HAP-1 (cell line): ENCODE data around the gene NLRP9.

Experiments used
- DNase-seq, 2 experiments: peaks; one replicate each; pipeline ENCODE4 v3.0.0-alpha.2; 2016 to 2020; ENCODE audit warnings: low spot score in 2 of 2
- H3K27me3 ChIP-seq: fragments of 250-450 bp; sonication (Bioruptor Pico); 2 replicates; pipeline ENCODE4 v1.5.1; 2020; ENCODE audit warnings: low read depth, mild to moderate bottlenecking, moderate library complexity
- H3K36me3 ChIP-seq: fragments of 250-450 bp; sonication (Bioruptor Pico); replicated peaks from 2 replicates; pipeline ENCODE4 v1.5.1; 2020; ENCODE audit warnings: mild to moderate bottlenecking
- H3K4me1 ChIP-seq: fragments of 250-450 bp; sonication (Bioruptor Pico); 2 replicates; pipeline ENCODE4 v1.5.1; 2020; ENCODE audit warnings: mild to moderate bottlenecking
- H3K4me3 ChIP-seq: fragments of 250-450 bp; sonication (Bioruptor Pico); 2 replicates; pipeline ENCODE4 v1.5.1; 2020; ENCODE audit warnings: mild to moderate bottlenecking, moderate library complexity
- H3K9me3 ChIP-seq: fragments of 250-450 bp; sonication (Bioruptor Pico); 2 replicates; pipeline ENCODE4 v1.5.1; 2020; ENCODE audit warnings: mild to moderate bottlenecking, moderate library complexity
- in situ Hi-C: fragments of 300-500 bp; cut with MboI; formaldehyde crosslinking; loops from 3 replicates; pipeline ENCODE4 v1.14.3; 2020; ENCODE audit warnings: low sequenced_read_pairs, inconsistent platforms, mixed read lengths

Gene NLRP9

GRCh38 chr19:55678121-55678671 is 60.0 kb downstream of the NLRP9 start:
- DNase-seq, result no peak
- Histone ChIP-seq H3K27me3 (no peaks in the 10 kb centered on the region), H3K4me3 (no peak overlapping the region), H3K4me1 (peaks cover 6% of the 10 kb centered on the region; the same call in 1 of the 2 replicates), H3K36me3 (peaks cover 58% of the 10 kb centered on the region), H3K9me3 (no peaks in the 10 kb centered on the region)
- in situ Hi-C loops, result no loop called here

- in situ Hi-C loops, result no loop called here
- no peak overlapping the region for H3K4me3 ChIP-seq
- H3K4me1 ChIP-seq, result peaks cover 6% of the 10 kb centered on the region; the same call in 1 of the 2 replicates
- no peaks in the 10 kb centered on the region for H3K27me3 ChIP-seq
- DNase-seq, result no peak
- H3K9me3 ChIP-seq, result no peaks in the 10 kb centered on the region
- H3K36me3 ChIP-seq, result peaks cover 57% of the 10 kb centered on the region
Measured at GRCh38 chr19:55677572-55678028, 60.6 kb downstream of the NLRP9 start.

- DNase-seq, result no peak
- Histone ChIP-seq H3K27me3 (no peaks in the 10 kb centered on the region), H3K4me1 (peaks cover 6% of the 10 kb centered on the region), H3K4me3 (no peak overlapping the region), H3K36me3 (peaks cover 56% of the 10 kb centered on the region), H3K9me3 (no peaks in the 10 kb centered on the region)
- in situ Hi-C loops, result no loop called here
Measured at GRCh38 chr19:55676889-55677505, 61.2 kb downstream of the NLRP9 start.

GRCh38 chr19:55676383-55676782 is 61.8 kb downstream of the NLRP9 start:
- no peaks in the 10 kb centered on the region for H3K9me3 ChIP-seq
- peak overlapping the region; percentile 71 for H3K4me3 ChIP-seq
- H3K4me1 ChIP-seq, result peaks cover 6% of the 10 kb centered on the region
- DNase-seq, result no peak
- H3K27me3 ChIP-seq, result no peaks in the 10 kb centered on the region
- peaks cover 53% of the 10 kb centered on the region for H3K36me3 ChIP-seq
- in situ Hi-C loops, result no loop called here

- Histone ChIP-seq H3K27me3 (no peaks in the 10 kb centered on the region), H3K4me3 (peak overlapping the region; percentile 71), H3K9me3 (no peaks in the 10 kb centered on the region), H3K36me3 (peaks cover 52% of the 10 kb centered on the region), H3K4me1 (peaks cover 6% of the 10 kb centered on the region)
- no peak for DNase-seq
- in situ Hi-C loops, result no loop called here
Measured at GRCh38 chr19:55675661-55676354, 62.4 kb downstream of the NLRP9 start.

GRCh38 chr19:55674841-55675660 is 63.2 kb downstream of the NLRP9 start, which contains the start of gene EPN1:
EPN1 (plus strand) TSS chr19:55675226; CDS start chr19:55678628, 3,402 bp downstream.
- DNase-seq, result peak; percentile 85 to 98
- Histone ChIP-seq H3K36me3 (peaks cover 49% of the 10 kb centered on the region), H3K27me3 (no peaks in the 10 kb centered on the region), H3K4me3 (peak within 1 kb of the TSS; percentile 71), H3K4me1 (peaks cover 6% of the 10 kb centered on the region), H3K9me3 (no peaks in the 10 kb centered on the region)
- in situ Hi-C loops, result loop anchor here (25.0 kb wide), 2 partner anchors 1213 to 1488 kb away; partner anchors contain the start of genes CDC42EP5, LENG9, MBOAT7 and TSEN34

GRCh38 chr19:55674459-55674840 is 63.8 kb downstream of the NLRP9 start:
- H3K36me3 ChIP-seq, result peaks cover 49% of the 10 kb centered on the region
- H3K27me3 ChIP-seq, result no peaks in the 10 kb centered on the region
- DNase-seq, result no peak
- no peaks in the 10 kb centered on the region for H3K9me3 ChIP-seq
- peak overlapping the region; percentile 71 for H3K4me3 ChIP-seq
- H3K4me1 ChIP-seq, result peaks cover 6% of the 10 kb centered on the region
- in situ Hi-C loops, result loop anchor here (25.0 kb wide), 2 partner anchors 1212 to 1487 kb away; partner anchors contain the start of genes CDC42EP5, LENG9, MBOAT7 and TSEN34

GRCh38 chr19:55673889-55674288 is 64.3 kb downstream of the NLRP9 start:
- peaks cover 48% of the 10 kb centered on the region for H3K36me3 ChIP-seq
- no peak overlapping the region; the same call in 1 of the 2 replicates for H3K4me3 ChIP-seq
- H3K4me1 ChIP-seq, result peaks cover 6% of the 10 kb centered on the region
- H3K9me3 ChIP-seq, result no peaks in the 10 kb centered on the region
- H3K27me3 ChIP-seq, result no peaks in the 10 kb centered on the region
- in situ Hi-C loops, result loop anchor here (25.0 kb wide), 2 partner anchors 1212 to 1487 kb away; partner anchors contain the start of genes CDC42EP5, LENG9, MBOAT7 and TSEN34
- DNase-seq, result no peak

- DNase-seq, result no peak
- H3K27me3 ChIP-seq, result no peaks in the 10 kb centered on the region
- in situ Hi-C loops, result loop anchor here (25.0 kb wide), 2 partner anchors 1211 to 1486 kb away; partner anchors contain the start of genes CDC42EP5, LENG9, MBOAT7 and TSEN34
- peaks cover 50% of the 10 kb centered on the region for H3K36me3 ChIP-seq
- H3K4me3 ChIP-seq, result no peak overlapping the region
- H3K9me3 ChIP-seq, result no peaks in the 10 kb centered on the region
- H3K4me1 ChIP-seq, result peaks cover 6% of the 10 kb centered on the region
Measured at GRCh38 chr19:55673465-55673864, 64.7 kb downstream of the NLRP9 start.

GRCh38 chr19:55672418-55672817 is 65.8 kb downstream of the NLRP9 start:
- Histone ChIP-seq H3K4me1 (peaks cover 6% of the 10 kb centered on the region), H3K36me3 (peaks cover 55% of the 10 kb centered on the region), H3K4me3 (no peak overlapping the region), H3K27me3 (no peaks in the 10 kb centered on the region), H3K9me3 (no peaks in the 10 kb centered on the region)
- no peak for DNase-seq
- in situ Hi-C loops, result loop anchor here (25.0 kb wide), 2 partner anchors 1210 to 1485 kb away; partner anchors contain the start of genes CDC42EP5, LENG9, MBOAT7 and TSEN34

GRCh38 chr19:55671054-55671378 is 67.2 kb downstream of the NLRP9 start:
- in situ Hi-C loops, result loop anchor here (25.0 kb wide), 2 partner anchors 1209 to 1484 kb away; partner anchors contain the start of genes CDC42EP5, LENG9, MBOAT7 and TSEN34

GRCh38 chr19:55670280-55671053 is 67.7 kb downstream of the NLRP9 start:
- in situ Hi-C loops, result loop anchor here (25.0 kb wide), 2 partner anchors 1208 to 1483 kb away; partner anchors contain the start of genes CDC42EP5, LENG9, MBOAT7 and TSEN34

More at GRCh38 chr19:55671054-55671378, 67.2 kb downstream of the NLRP9 start:
- Histone ChIP-seq H3K4me3 (no peak overlapping the region), H3K27me3 (no peaks in the 10 kb centered on the region), H3K4me1 (peaks cover 6% of the 10 kb centered on the region), H3K36me3 (peaks cover 66% of the 10 kb centered on the region), H3K9me3 (no peaks in the 10 kb centered on the region)
- no peak for DNase-seq

More at GRCh38 chr19:55670280-55671053, 67.7 kb downstream of the NLRP9 start:
- Histone ChIP-seq H3K9me3 (no peaks in the 10 kb centered on the region), H3K36me3 (peaks cover 72% of the 10 kb centered on the region), H3K4me1 (peaks cover 6% of the 10 kb centered on the region), H3K27me3 (no peaks in the 10 kb centered on the region), H3K4me3 (no peak overlapping the region)
- peak in 1 of 2 experiments; percentile 38 for DNase-seq
